IMR-90 (cell line): ENCODE results near the gene SLX9. TPM values are rescaled to one million over a fixed set of nuclear protein-coding genes. Genes with fewer than 3 reads are reported as not detected.

Source experiments
- ATAC-seq: fragments of 200-7000 bp; cut with Tn5 transposase; 2 replicates; pipeline ENCODE4 v1.9.1; 2020; ENCODE audit warnings: low read depth, mild to moderate bottlenecking, moderate library complexity
- BruUV-seq: library from RNA; stranded (reverse); fragments of 400-500 nt; replicated peaks from 2 replicates; lab custom pipeline; 2021; lab: Mats Ljungman, UMichigan
- CTCF ChIA-PET: fragments of 300-600 bp; formaldehyde crosslinking; extraction: SDS; loops from one replicate; lab custom pipeline; 2021; ENCODE audit warnings: antibody characterized with exemption; lab: Yijun Ruan, JAX
- POLR2A ChIA-PET: fragments of 300-600 bp; sonication (Branson Sonifier 250); formaldehyde crosslinking; loops from one replicate; lab custom pipeline; 2022; ENCODE audit warnings: antibody characterized with exemption; ENCODE audit not compliant: unreplicated experiment; lab: Charles Lee
- DNase-seq: peaks from one replicate; pipeline ENCODE4 v3.0.0; 2013
- H2AFZ ChIP-seq: replicated peaks from 2 replicates; pipeline ENCODE3; 2013; ENCODE audit warnings: low read length, mild to moderate bottlenecking; ENCODE audit not compliant: poor library complexity
- H2AK5ac ChIP-seq: 2 replicates; pipeline ENCODE4 v1.6.1; 2013; ENCODE audit warnings: low read depth, low read length, inconsistent platforms
- H2AK9ac ChIP-seq: replicated peaks from 2 replicates; pipeline ENCODE3; 2013; ENCODE audit warnings: mild to moderate bottlenecking, low read depth, low read length, moderate library complexity; ENCODE audit not compliant: poor library complexity
- H2BK120ac ChIP-seq: 2 replicates; pipeline ENCODE4 v1.6.1; 2013; ENCODE audit warnings: low read depth, low read length, inconsistent platforms
- H2BK15ac ChIP-seq: 3 replicates; pipeline ENCODE4 v1.6.1; 2013; ENCODE audit warnings: low read depth, low read length, inconsistent platforms
- H2BK20ac ChIP-seq: 2 replicates; pipeline ENCODE4 v1.6.1; 2013; ENCODE audit warnings: low read depth, mild to moderate bottlenecking, inconsistent platforms, low read length, moderate library complexity
- H2BK5ac ChIP-seq: 2 replicates; pipeline ENCODE4 v1.6.1; 2013; ENCODE audit warnings: mild to moderate bottlenecking, low read depth, low read length, inconsistent platforms; ENCODE audit not compliant: poor library complexity, severe bottlenecking
- H3K14ac ChIP-seq: replicated peaks from 2 replicates; pipeline ENCODE4 v1.6.1; 2013; ENCODE audit warnings: low read depth, low read length, inconsistent platforms
- H3K18ac ChIP-seq: 2 replicates; pipeline ENCODE4 v1.6.1; 2013; ENCODE audit warnings: low read depth, low read length, control low read depth
- H3K23ac ChIP-seq: 2 replicates; pipeline ENCODE4 v1.6.1; 2013; ENCODE audit warnings: low read depth, low read length, inconsistent platforms
- H3K27ac ChIP-seq: 2 replicates; pipeline ENCODE4 v1.5.1; 2013; ENCODE audit warnings: mild to moderate bottlenecking, control low read depth, low read length; ENCODE audit not compliant: insufficient read depth
- H3K27me3 ChIP-seq: 2 replicates; pipeline ENCODE4 v1.6.1; 2013; ENCODE audit warnings: low read length; ENCODE audit not compliant: control insufficient read depth, insufficient read depth
- H3K36me3 ChIP-seq: 2 replicates; pipeline ENCODE4 v1.6.1; 2013; ENCODE audit warnings: low read length, mixed read lengths; ENCODE audit not compliant: control insufficient read depth, insufficient read depth
- H3K4ac ChIP-seq: 2 replicates; pipeline ENCODE4 v1.6.1; 2013; ENCODE audit warnings: low read depth, low read length, inconsistent platforms
- H3K4me1 ChIP-seq: 2 replicates; pipeline ENCODE4 v1.6.1; 2013; ENCODE audit warnings: low read length, mixed read lengths; ENCODE audit not compliant: control insufficient read depth, insufficient read depth
- H3K4me2 ChIP-seq: 2 replicates; pipeline ENCODE4 v1.6.1; 2013; ENCODE audit warnings: low read depth, mild to moderate bottlenecking, control low read depth, low read length, moderate library complexity
- H3K4me3 ChIP-seq: 2 replicates; pipeline ENCODE4 v1.5.1; 2013; ENCODE audit warnings: low read depth, mild to moderate bottlenecking, control low read depth, low read length, moderate library complexity; ENCODE audit not compliant: insufficient read depth
- H3K56ac ChIP-seq: 2 replicates; pipeline ENCODE4 v1.6.1; 2013; ENCODE audit warnings: low read length, inconsistent platforms; ENCODE audit not compliant: insufficient read depth; ENCODE audit errors: extremely low read depth
- H3K79me1 ChIP-seq, 2 experiments: 2 replicates each; pipeline ENCODE4 v1.6.1; 2013; ENCODE audit warnings: low read length in 2 of 2, inconsistent platforms in 1 of 2, low read depth in 1 of 2
- H3K9ac ChIP-seq: 2 replicates; pipeline ENCODE4 v1.6.1; 2013; ENCODE audit warnings: low read depth, low read length, control low read depth
- H3K9me1 ChIP-seq: 2 replicates; pipeline ENCODE4 v1.6.1; 2013; ENCODE audit warnings: low read length, inconsistent platforms; ENCODE audit not compliant: insufficient read depth
- H3K9me3 ChIP-seq: 2 replicates; pipeline ENCODE4 v1.6.1; 2013; ENCODE audit warnings: low read length; ENCODE audit not compliant: control insufficient read depth, insufficient read depth
- H4K20me1 ChIP-seq: 2 replicates; pipeline ENCODE4 v1.6.1; 2013; ENCODE audit warnings: low read length, inconsistent platforms; ENCODE audit not compliant: insufficient read depth
- H4K5ac ChIP-seq: 2 replicates; pipeline ENCODE4 v1.6.1; 2013; ENCODE audit warnings: mild to moderate bottlenecking, low read depth, low read length, control low read depth
- H4K8ac ChIP-seq, 2 experiments: 2 replicates each; pipeline ENCODE4 v1.6.1; 2013; ENCODE audit warnings: low read depth in 2 of 2, low read length in 2 of 2, control low read depth in 1 of 2, inconsistent platforms in 1 of 2
- H4K91ac ChIP-seq: 2 replicates; pipeline ENCODE4 v1.6.1; 2013; ENCODE audit warnings: low read depth, low read length, inconsistent platforms; ENCODE audit not compliant: insufficient read depth
- CEBPB ChIP-seq: IDR thresholded peaks from 2 replicates; pipeline ENCODE4 v1.6.1; 2012; ENCODE audit warnings: low read depth, low read length, improper control_type of control experiment
- MAZ ChIP-seq: IDR thresholded peaks from 2 replicates; pipeline ENCODE4 v1.6.1; 2012; ENCODE audit warnings: low read depth, mild to moderate bottlenecking, low read length, improper control_type of control experiment, moderate library complexity, borderline replicate concordance
- MXI1 ChIP-seq: IDR thresholded peaks from 2 replicates; pipeline ENCODE4 v1.6.1; 2012; ENCODE audit warnings: low read depth, mild to moderate bottlenecking, low read length, moderate library complexity, borderline replicate concordance
- RAD21 ChIP-seq: IDR thresholded peaks from 2 replicates; pipeline ENCODE4 v1.6.1; 2012; ENCODE audit warnings: low read length, improper control_type of control experiment
- RCOR1 ChIP-seq: IDR thresholded peaks from 2 replicates; pipeline ENCODE4 v1.6.1; 2012; ENCODE audit warnings: mild to moderate bottlenecking, low read length, improper control_type of control experiment; ENCODE audit not compliant: insufficient replicate concordance
- SMC3 ChIP-seq: fragments of 150-350 bp; IDR thresholded peaks from 2 replicates; pipeline ENCODE4 v1.6.1; 2016; ENCODE audit warnings: low read depth, mild to moderate bottlenecking, antibody characterized with exemption, low read length, moderate library complexity
- WGBS, 2 experiments: methylation state at CpG; one replicate each; pipeline versions ENCODE4 v1.1.5 to v1.1.7; 2013; ENCODE audit warnings: missing lambda C conversion rate in 2 of 2; ENCODE audit not compliant: insufficient read length in 1 of 2; ENCODE audit errors: extremely low coverage in 2 of 2; 5-methylcytosine and 5-hydroxymethylcytosine counted together
- dilution Hi-C: fragments of 300-500 bp; cut with HindIII; formaldehyde crosslinking; loops from one replicate; pipeline ENCODE4 v1.14.3; 2018; ENCODE audit warnings: low sequenced_read_pairs; ENCODE audit not compliant: unreplicated experiment
- in situ Hi-C: fragments of 300-500 bp; cut with MboI; formaldehyde crosslinking; loops from 3 replicates; pipeline ENCODE4 v1.14.3; 2019; ENCODE audit warnings: low sequenced_read_pairs, inconsistent platforms, mixed read lengths
- intact Hi-C: fragments of 100-400 bp; cut with micrococcal nuclease; formaldehyde crosslinking; loops from 2 replicates; pipeline ENCODE4 v1.10.0; 2022
- polyA plus RNA-seq, 3 experiments: library from polyadenylated mRNA; depleted of rRNA; stranded (reverse); fragments of >200 nt; gene quantifications; 2 replicates each; pipeline ENCODE4 v1.2.3, GENCODE V29; 2012; ENCODE audit warnings: low replicate concordance in 1 of 3
- total RNA-seq: library from RNA; depleted of rRNA; stranded (reverse); fragments of >200 nt; gene quantifications from 2 replicates; pipeline ENCODE4 v1.2.3, GENCODE V29; 2012

The SLX9 gene
- total and polyA plus RNA-seq, 2 of the 4 experiments (the other 2 are of a cell fraction), result 10.4 to 21.7 TPM

- intact Hi-C loops, result loop anchor here (5.0 kb wide), 1 partner anchor 52 kb away; the partner anchor contains the start of gene PTTG1IP
- peaks cover 62% of the 10 kb centered on the region for H3K27me3 ChIP-seq
Measured at GRCh38 chr21:44924606-44925377, 15.0 kb upstream of the SLX9 start.

More at GRCh38 chr21:44924606-44925377, 15.0 kb upstream of the SLX9 start:
- Histone ChIP-seq H3K56ac (no peak overlapping the region), H3K4ac (no peak overlapping the region), H2BK5ac (no peak overlapping the region), H3K4me3 (no peak overlapping the region), H2AK5ac (no peak overlapping the region), H2AFZ (no peak overlapping the region), H4K8ac (no peak overlapping the region), H2AK9ac (no peak overlapping the region), H3K36me3 (no peaks in the 10 kb centered on the region), H3K18ac (no peak overlapping the region), H3K9me1 (peaks cover 12% of the 10 kb centered on the region; the same call in 1 of the 2 replicates), H3K27ac (no peak overlapping the region), H4K91ac (no peak overlapping the region), H4K5ac (no peak overlapping the region), H3K4me2 (no peak overlapping the region), H3K23ac (no peak overlapping the region), H3K4me1 (peaks cover 19% of the 10 kb centered on the region), H2BK15ac (no peak overlapping the region), H3K79me1 (peaks cover 0 to 3% of the 10 kb centered on the region in 2 experiments; a peak in 1 of 4 replicates), H3K9me3 (peaks cover 7% of the 10 kb centered on the region), H3K14ac (no peak overlapping the region), H3K9ac (no peak overlapping the region), H4K20me1 (peaks cover 26% of the 10 kb centered on the region), H2BK20ac (peak overlapping the region; percentile 44; the same call in 1 of the 2 replicates), H2BK120ac (no peak overlapping the region)
- peak; percentile 64 for DNase-seq
- no peak for TF ChIP-seq RCOR1
- no peak for TF ChIP-seq MXI1
- TF ChIP-seq MAZ, result no peak
- no peak for TF ChIP-seq SMC3
- TF ChIP-seq RAD21, result no peak
- peak; percentile 93 for TF ChIP-seq CEBPB
- POLR2A ChIA-PET, result interaction anchor here (0.5 kb wide), 1 partner anchor 8 kb away, joined by 3 read pairs; no protein-coding TSS in a partner anchor
- no TSS peak for BruUV-seq
- dilution Hi-C loops, result no loop called here
- 100% methylated on average over 1 of the region's 10 CpGs; no CpG with 5 or more reads in 1 of the 2 experiments for whole genome bisulfite sequencing, 2 experiments
- no peak for ATAC-seq
- in situ Hi-C loops, result loop anchor here (5.0 to 25.0 kb wide), 2 partner anchors 42 to 412 kb away; no protein-coding TSS in a partner anchor
- CTCF ChIA-PET, result no interaction called here
